Peyer's patch (tissue), 4 donors: Measurements from ENCODE around the gene KCP.

Experiments used
- POLR2A ChIP-seq, 2 donors: fragments of 450-650 bp; IDR thresholded peaks; one replicate each; pipeline ENCODE4 v1.5.1; 2017; ENCODE audit warnings: antibody characterized with exemption in 2 of 2, mild to moderate bottlenecking in 2 of 2, moderate library complexity in 2 of 2
- TF ChIP-seq, protein P1 (sequence below), 6 experiments: fragments of 450-650 bp in 4 of 6; fragments of 200-600 bp in 2 of 6; sonication (generic) in 1 of 6; IDR thresholded peaks; one replicate each; pipeline ENCODE4 v1.5.1; 2017 to 2019; ENCODE audit warnings: antibody characterized with exemption in 6 of 6, mild to moderate bottlenecking in 3 of 6, moderate library complexity in 1 of 6

DNA sequence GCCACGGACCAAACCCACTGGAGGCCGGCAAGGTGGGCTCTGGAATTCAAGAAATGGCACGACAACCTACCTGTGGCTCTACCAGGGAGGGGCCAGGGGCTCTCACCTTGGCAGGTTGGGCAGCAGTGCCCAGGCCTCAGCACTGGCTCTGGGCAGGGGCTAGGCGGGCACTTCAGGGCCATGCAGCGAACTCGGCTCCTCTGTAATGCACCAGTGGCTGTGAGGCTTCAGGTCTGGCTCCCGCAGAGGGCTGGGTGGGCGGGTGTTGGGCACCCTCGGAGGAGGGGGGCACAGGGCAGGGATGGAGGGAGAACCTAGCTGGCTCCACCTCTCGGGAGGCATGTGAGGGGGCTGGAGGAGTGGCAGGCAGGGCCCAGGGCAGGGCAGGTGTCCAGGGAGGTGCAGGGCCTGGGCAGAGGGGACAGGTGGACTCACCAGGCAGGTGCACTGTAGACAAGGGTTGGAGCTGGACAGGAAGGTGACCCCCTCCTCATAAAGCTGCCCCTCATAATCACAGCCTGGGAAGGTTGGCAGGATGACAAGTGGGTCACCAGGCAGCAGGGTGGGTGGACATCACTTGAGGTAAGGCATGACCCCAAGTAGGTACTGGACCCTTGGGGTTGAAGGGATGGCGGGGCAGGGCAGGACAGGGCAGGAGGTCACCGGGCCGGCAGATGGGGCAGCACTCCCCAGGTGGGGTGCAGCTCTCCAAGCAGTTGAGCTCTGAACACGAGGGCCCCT is 6.7 kb downstream of the KCP start:
- TF ChIP-seq, protein P1, sequence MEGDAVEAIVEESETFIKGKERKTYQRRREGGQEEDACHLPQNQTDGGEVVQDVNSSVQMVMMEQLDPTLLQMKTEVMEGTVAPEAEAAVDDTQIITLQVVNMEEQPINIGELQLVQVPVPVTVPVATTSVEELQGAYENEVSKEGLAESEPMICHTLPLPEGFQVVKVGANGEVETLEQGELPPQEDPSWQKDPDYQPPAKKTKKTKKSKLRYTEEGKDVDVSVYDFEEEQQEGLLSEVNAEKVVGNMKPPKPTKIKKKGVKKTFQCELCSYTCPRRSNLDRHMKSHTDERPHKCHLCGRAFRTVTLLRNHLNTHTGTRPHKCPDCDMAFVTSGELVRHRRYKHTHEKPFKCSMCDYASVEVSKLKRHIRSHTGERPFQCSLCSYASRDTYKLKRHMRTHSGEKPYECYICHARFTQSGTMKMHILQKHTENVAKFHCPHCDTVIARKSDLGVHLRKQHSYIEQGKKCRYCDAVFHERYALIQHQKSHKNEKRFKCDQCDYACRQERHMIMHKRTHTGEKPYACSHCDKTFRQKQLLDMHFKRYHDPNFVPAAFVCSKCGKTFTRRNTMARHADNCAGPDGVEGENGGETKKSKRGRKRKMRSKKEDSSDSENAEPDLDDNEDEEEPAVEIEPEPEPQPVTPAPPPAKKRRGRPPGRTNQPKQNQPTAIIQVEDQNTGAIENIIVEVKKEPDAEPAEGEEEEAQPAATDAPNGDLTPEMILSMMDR (IDR thresholded peaks at IDR 0.05): no peak
- no peak for TF ChIP-seq POLR2A (IDR thresholded peaks at IDR 0.05)
